Ovary (tissue), 3 donors: Measurements from ENCODE around the gene ABLIM2.

Experiments
- EP300 ChIP-seq: sonication (generic); formaldehyde crosslinking; IDR thresholded peaks from one replicate; pipeline ENCODE4 v1.6.1; 2017; ENCODE audit warnings: antibody characterized with exemption
- POLR2A ChIP-seq: fragments of 450-650 bp; IDR thresholded peaks from one replicate; pipeline ENCODE4 v1.6.1; 2017; ENCODE audit warnings: antibody characterized with exemption, mild to moderate bottlenecking, moderate library complexity
- TF ChIP-seq, protein P1 (sequence below), 3 donors: fragments of 450-650 bp in 2 of 3; fragments of 200-600 bp in 1 of 3; IDR thresholded peaks; one replicate each; pipeline versions ENCODE4 v1.5.1 to v1.8.0; 2016 to 2022; ENCODE audit warnings: antibody characterized with exemption in 3 of 3, mild to moderate bottlenecking in 1 of 3
- donor health status: DM: no; HTN: no; CAD: no.

DNA sequence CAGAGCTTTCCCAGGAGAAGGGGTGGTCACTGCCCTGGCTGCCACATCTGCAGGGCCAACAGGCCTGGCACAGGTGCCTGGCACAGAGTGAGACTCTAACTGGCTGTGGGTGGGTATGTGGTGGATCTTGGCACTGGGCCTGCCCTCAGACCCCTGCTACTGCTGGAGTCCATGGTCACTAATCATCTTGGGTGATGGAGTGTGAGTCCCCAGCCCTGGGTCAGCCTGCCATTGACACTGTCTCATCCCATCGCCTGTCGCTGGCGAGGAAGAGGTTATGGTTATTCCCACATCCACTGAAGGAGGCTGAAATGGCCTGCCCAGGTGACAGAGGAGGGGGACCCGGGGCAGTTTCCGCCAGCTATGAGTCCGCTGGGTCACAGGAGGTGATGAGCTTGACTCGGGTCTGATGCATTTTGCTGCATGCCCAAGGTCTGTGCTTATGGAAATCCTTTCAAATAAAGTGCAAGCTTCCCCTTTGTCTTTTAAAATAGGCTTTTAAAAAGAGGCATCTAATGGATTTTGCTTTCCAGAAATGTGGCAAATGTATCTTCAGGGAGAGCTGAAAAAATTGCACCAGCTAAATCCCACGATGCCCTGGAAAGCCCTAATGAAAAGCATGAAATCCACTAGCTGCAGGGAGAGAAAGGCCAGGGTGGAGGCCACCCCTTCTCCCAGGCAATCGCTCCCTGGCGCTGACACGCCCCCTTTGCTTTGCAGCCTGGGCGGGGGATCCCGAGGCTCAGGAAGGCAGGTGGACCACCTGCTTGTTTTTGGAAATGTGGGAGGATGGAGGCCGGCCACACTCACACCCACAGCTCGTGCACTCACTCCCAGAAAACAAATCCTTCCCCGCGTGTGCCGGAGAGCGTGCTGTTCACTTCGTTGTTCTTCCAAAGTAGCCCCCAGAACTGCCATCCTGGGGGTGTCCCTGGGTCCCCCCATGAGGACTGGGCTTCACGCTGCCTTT, 54.9 kb downstream of the ABLIM2 start:
- no peak for TF ChIP-seq POLR2A
- TF ChIP-seq, protein P1, sequence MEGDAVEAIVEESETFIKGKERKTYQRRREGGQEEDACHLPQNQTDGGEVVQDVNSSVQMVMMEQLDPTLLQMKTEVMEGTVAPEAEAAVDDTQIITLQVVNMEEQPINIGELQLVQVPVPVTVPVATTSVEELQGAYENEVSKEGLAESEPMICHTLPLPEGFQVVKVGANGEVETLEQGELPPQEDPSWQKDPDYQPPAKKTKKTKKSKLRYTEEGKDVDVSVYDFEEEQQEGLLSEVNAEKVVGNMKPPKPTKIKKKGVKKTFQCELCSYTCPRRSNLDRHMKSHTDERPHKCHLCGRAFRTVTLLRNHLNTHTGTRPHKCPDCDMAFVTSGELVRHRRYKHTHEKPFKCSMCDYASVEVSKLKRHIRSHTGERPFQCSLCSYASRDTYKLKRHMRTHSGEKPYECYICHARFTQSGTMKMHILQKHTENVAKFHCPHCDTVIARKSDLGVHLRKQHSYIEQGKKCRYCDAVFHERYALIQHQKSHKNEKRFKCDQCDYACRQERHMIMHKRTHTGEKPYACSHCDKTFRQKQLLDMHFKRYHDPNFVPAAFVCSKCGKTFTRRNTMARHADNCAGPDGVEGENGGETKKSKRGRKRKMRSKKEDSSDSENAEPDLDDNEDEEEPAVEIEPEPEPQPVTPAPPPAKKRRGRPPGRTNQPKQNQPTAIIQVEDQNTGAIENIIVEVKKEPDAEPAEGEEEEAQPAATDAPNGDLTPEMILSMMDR (IDR thresholded peaks at IDR 0.05) = no peak
- TF ChIP-seq EP300 = no peak
